Measurements from ENCODE around the gene CCDC88C.

Gene CCDC88C

DNA sequence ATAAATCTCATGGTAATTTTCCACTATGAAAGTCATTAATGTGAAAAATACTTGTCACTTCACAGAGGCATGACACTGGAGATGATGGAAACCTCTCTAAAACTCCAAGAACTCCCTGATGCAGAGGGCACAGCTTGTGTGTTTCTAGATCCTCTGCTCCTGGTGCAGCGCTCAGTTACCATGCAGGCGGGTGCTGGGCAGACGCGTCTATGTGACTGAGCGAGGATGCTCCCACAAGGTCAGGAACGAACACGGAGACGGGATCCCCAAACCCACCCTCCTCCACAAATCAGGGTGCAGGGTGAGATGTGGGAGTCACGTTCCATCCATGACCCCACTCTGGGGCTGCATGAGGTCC lies 81.5 kb downstream of the CCDC88C start:
- no peak overlapping the region for H3K4me3 ChIP-seq (ENCODE audit: control insufficient read depth, low read depth, low read length)
- TF ChIP-seq, protein P1, sequence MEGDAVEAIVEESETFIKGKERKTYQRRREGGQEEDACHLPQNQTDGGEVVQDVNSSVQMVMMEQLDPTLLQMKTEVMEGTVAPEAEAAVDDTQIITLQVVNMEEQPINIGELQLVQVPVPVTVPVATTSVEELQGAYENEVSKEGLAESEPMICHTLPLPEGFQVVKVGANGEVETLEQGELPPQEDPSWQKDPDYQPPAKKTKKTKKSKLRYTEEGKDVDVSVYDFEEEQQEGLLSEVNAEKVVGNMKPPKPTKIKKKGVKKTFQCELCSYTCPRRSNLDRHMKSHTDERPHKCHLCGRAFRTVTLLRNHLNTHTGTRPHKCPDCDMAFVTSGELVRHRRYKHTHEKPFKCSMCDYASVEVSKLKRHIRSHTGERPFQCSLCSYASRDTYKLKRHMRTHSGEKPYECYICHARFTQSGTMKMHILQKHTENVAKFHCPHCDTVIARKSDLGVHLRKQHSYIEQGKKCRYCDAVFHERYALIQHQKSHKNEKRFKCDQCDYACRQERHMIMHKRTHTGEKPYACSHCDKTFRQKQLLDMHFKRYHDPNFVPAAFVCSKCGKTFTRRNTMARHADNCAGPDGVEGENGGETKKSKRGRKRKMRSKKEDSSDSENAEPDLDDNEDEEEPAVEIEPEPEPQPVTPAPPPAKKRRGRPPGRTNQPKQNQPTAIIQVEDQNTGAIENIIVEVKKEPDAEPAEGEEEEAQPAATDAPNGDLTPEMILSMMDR (IDR thresholded peaks at IDR 0.05; ENCODE audit: control insufficient read depth, insufficient read depth, low read depth, low read length, missing control alignments): no peak
- no peak for DNase-seq (ENCODE audit: low read depth)

DNA sequence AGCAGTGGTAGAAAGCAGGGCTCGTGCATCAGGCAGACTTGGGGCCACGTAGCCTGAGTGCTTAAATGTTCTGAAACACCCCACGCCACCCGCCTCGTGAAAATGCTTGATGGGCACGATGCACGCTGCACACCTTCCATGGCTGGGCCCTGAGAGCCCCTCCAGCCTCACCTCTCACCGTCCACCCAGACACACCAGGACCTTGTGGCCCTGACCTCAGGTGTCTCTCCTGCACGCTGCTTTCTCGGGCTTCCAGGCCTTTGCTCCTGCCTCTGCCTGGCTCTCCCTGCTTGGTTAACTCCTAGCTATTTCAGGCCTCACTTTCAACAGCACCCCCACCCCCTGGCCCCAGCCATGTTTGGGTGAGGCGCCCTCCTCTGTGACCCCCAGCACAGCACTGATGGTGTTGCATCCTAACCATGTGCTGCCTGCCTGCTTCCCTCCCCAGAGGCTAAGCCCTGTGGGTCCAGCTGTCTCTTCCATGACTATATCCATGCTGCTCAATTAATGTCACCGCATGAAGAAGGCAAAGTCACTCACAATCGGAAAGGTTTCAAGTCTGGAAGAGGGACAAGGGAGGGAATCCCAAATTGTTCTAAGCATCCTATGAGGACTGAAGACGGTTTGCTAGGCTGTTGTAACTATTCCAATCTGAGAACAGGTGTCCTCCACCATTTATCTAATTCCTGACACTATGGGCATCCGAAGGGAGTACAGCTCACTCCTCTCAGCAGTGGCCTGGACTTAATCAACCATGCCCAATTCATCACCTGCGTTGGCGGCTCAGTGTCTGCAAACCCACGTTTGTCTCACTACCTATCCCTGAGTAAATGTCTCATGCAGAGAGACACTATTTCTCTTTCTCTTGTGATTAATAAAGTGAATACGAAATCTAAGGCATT lies 82.2 kb downstream of the CCDC88C start:
- no peak for DNase-seq (ENCODE audit: low read depth)
- no peak overlapping the region for H3K4me3 ChIP-seq (ENCODE audit: control insufficient read depth, low read depth, low read length)
- TF ChIP-seq, protein P1 (IDR thresholded peaks at IDR 0.05; ENCODE audit: control insufficient read depth, insufficient read depth, low read depth, low read length, missing control alignments): no peak

DNA sequence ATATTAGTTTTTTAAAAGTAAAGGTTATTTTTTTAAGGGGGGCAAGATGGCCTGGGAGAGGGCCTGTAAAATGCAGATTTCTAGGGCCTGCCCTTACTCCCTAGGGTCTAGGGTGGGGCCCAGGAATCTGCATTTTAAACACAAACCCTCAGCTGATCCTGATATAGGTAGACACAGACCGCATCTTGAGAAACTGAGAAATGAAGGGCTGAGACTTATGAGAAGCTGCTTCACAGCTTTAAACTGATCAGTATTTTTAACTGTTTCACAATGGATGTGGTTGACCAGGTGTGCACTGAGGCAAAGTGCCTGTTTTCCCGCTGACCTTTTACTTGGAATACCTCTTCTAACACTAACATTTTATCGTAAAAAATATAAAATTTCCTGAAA lies 84.0 kb downstream of the CCDC88C start:
- DNase-seq (ENCODE audit: low read depth): no peak
- TF ChIP-seq, protein P1 (IDR thresholded peaks at IDR 0.05; ENCODE audit: control insufficient read depth, insufficient read depth, low read depth, low read length, missing control alignments): no peak
- H3K4me3 ChIP-seq (ENCODE audit: control insufficient read depth, low read depth, low read length): no peak overlapping the region

DNA sequence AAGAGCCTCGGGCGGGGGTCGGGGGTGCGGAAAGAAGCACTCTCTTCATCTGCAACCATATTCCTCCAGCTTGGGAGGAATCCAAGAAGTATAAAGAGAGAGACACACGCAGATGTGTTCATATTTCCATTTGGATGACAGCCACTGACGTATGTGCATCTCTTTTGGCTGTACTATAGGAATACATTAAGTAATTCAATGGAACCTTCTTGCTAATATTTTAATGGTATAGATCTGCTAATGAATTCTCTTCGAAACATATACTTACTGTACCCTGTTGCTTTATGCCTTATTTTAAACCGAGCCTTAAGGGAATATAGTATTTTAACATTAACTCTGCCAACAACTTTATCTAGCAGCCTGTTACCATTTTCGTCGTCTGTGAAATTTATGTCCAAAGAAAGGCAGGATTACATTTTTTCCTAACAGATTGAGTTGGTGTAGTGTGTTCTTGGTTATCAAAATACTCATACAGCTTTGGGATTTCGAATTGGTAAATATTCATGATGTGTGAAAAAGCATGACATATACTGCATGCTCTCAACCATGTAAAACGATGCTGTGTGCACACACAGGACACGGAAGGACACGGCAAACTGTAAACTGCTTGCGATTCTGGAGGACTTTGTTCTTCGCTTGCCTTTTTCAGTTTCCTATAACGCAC lies 84.5 kb downstream of the CCDC88C start:
- H3K4me3 ChIP-seq (ENCODE audit: control insufficient read depth, low read depth, low read length): no peak overlapping the region
- no peak for DNase-seq (ENCODE audit: low read depth)
- TF ChIP-seq, protein P1 (IDR thresholded peaks at IDR 0.05; ENCODE audit: control insufficient read depth, insufficient read depth, low read depth, low read length, missing control alignments): no peak

DNA sequence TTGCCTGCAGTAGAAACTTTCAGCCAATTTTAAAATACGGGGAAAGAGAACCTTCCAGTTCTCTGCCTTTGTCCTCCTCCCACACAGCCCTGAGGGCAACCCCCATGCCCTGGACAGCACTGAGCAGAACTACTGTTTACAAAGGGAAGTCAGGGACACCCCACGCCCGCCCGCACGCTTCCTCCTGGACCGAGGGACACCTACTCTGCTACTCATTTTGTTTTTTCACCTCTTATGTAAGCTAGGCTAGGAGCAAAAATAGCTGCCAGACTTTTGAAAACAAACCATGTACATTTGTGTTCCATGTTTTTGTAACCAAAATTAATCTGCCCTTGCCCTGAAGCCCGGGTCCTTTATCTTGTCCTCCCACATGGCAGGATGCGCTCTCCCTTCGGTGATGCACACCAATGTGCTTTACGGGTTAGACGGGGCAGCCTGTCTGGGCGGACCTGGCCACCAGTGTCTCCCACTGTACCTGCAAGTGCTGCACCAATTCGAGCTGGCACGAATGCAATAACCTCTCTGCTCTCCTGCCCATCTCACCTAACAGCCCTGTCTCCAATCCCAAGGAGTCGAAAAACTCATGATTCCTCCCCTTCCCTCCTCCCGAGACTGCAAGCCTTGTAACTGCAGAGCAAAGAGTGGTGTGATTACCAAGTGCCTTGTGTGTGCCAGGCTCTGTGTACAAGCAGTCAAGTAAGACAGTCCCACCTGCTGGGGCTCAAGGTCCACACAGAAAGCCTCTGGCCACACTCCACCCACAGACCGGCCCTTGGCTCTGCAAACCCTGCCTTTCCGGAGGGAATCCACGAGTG lies 85.2 kb downstream of the CCDC88C start:
- TF ChIP-seq, protein P1 (IDR thresholded peaks at IDR 0.05; ENCODE audit: control insufficient read depth, insufficient read depth, low read depth, low read length, missing control alignments): no peak
- DNase-seq (ENCODE audit: low read depth): no peak
- no peak overlapping the region for H3K4me3 ChIP-seq (ENCODE audit: control insufficient read depth, low read depth, low read length)

DNA sequence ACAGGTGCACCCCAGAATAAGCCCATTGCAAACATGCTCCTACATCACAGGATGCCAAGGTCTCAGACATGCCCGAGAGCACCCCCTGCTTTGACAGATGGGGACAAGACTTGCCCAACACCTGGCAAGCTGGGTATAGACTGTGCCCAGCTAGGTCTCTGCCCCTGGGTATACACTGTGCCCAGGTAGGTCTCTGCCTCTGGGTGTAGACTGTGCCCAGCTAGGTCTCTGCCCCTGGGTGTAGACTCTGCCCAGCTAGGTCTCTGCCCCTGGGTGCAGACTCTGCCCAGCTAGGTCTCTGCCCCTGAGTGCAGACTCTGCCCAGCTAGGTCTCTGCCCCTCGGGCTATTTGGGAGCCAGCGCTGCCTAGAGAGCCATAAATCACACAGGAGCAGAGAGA lies 85.9 kb downstream of the CCDC88C start:
- no peak overlapping the region for H3K4me3 ChIP-seq (ENCODE audit: control insufficient read depth, low read depth, low read length)
- TF ChIP-seq, protein P1 (IDR thresholded peaks at IDR 0.05; ENCODE audit: control insufficient read depth, insufficient read depth, low read depth, low read length, missing control alignments): no peak
- DNase-seq (ENCODE audit: low read depth): no peak

All from AG09309 (cell line).